ENCODE measurements around the gene CCDC102A. TPM values are rescaled to one million over a fixed set of nuclear protein-coding genes. Genes with fewer than 3 reads are reported as not detected.

The CCDC102A gene
- total and polyA plus RNA-seq, 9 of the 15 experiments (the other 6 are each of a cell fraction or from before 2014, with no cell fraction given): 0.03 to 4.9 (median 1.4) TPM

DNA sequence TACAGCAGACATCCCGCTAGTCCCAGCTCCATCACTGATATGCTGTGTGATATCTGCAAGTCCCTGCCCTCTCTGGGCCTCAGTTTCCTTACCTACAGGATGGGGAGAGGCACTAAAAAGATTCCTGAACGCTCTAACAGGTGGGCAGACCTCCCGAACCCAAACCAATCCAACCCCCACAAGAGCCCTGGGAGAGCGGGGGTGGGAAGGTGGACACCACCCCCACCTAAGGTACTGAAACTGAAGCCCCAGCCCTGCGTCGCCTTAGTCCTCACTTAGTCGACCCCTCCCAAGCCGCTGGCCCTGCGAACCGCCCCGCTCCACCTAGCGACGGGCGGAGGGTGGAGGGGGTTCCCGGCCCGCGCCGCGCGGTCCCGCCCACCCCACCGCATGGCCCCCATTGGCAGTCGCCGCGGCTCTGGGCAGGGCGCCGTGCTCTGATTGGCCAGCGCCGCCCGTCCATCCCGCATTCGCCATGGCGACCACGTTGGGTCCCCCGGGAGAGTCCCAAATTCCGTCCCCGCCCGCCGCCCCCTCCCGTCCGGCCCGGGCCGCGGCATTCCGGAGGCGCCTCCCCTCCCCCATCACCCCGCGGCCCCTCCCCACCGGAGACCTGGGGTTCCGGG lies 578 bp downstream of the CCDC102A start (continued):
- TF ChIP-seq, protein P1, sequence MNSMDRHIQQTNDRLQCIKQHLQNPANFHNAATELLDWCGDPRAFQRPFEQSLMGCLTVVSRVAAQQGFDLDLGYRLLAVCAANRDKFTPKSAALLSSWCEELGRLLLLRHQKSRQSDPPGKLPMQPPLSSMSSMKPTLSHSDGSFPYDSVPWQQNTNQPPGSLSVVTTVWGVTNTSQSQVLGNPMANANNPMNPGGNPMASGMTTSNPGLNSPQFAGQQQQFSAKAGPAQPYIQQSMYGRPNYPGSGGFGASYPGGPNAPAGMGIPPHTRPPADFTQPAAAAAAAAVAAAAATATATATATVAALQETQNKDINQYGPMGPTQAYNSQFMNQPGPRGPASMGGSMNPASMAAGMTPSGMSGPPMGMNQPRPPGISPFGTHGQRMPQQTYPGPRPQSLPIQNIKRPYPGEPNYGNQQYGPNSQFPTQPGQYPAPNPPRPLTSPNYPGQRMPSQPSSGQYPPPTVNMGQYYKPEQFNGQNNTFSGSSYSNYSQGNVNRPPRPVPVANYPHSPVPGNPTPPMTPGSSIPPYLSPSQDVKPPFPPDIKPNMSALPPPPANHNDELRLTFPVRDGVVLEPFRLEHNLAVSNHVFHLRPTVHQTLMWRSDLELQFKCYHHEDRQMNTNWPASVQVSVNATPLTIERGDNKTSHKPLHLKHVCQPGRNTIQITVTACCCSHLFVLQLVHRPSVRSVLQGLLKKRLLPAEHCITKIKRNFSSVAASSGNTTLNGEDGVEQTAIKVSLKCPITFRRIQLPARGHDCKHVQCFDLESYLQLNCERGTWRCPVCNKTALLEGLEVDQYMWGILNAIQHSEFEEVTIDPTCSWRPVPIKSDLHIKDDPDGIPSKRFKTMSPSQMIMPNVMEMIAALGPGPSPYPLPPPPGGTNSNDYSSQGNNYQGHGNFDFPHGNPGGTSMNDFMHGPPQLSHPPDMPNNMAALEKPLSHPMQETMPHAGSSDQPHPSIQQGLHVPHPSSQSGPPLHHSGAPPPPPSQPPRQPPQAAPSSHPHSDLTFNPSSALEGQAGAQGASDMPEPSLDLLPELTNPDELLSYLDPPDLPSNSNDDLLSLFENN (IDR thresholded peaks at IDR 0.05; ENCODE audit: low read depth in 2 of 2, low read length in 2 of 2): no peak

GRCh38 chr16:57534881-57535658 lies 1.3 kb downstream of the CCDC102A start:
- DNase-seq (ENCODE audit: extremely low read depth in 1 of 4, low spot score in 3 of 4): no peak
- BruUV-seq (replicated peaks): no TSS peak
- WGBS (ENCODE audit: insufficient coverage, low coverage, missing lambda C conversion rate): 59% methylated on average over 9 of the region's 13 CpGs
- TF ChIP-seq KDM5B (IDR thresholded peaks at IDR 0.05; ENCODE audit: insufficient replicate concordance, low read depth, low read length): peak; percentile 2
- no peak for TF ChIP-seq REST (IDR thresholded peaks at IDR 0.05; ENCODE audit: borderline replicate concordance)
- TF ChIP-seq REST (CRISPR knock-in tag; IDR thresholded peaks at IDR 0.05; ENCODE audit: low read depth): no peak

More at GRCh38 chr16:57534881-57535658, 1.3 kb downstream of the CCDC102A start:
- FAIRE-seq (no peak), ATAC-seq (no peak)
- Histone ChIP-seq H3K4me1 (replicated peaks in 1 of 2; ENCODE audit: control insufficient read depth in 2 of 2, insufficient read depth in 2 of 2, low read length in 2 of 2) (peaks cover 29 to 53% of the 10 kb centered on the region in 2 experiments), H3K4me3 (peak overlapping the region; percentile 78; the same call in 1 of the 2 replicates), H3K27me3 (ENCODE audit: control insufficient read depth in 2 of 2, insufficient read depth in 2 of 2, low read length in 2 of 2) (no peaks in the 10 kb centered on the region), H3K4me2 (ENCODE audit: insufficient read depth, low read length) (peak overlapping the region; percentile 86; the same call in 1 of the 2 replicates), H3K27ac (ENCODE audit: extremely low read depth, low read depth, low read length) (no peak overlapping the region; the same call in 2 of the 3 replicates), H3K79me2 (ENCODE audit: control insufficient read depth, insufficient read depth, low read length) (no peaks in the 10 kb centered on the region), H4K20me1 (replicated peaks; ENCODE audit: control insufficient read depth, insufficient read depth, low read length) (no peaks in the 10 kb centered on the region), H3K36me3 (ENCODE audit: control insufficient read depth, insufficient read depth, low read length) (no peaks in the 10 kb centered on the region), H3K9me1 (ENCODE audit: control insufficient read depth, insufficient read depth, low read length) (no peaks in the 10 kb centered on the region), H2AFZ (ENCODE audit: low read depth, low read length) (peak overlapping the region; percentile 94; the same call in 1 of the 2 replicates), H3K9me3 (replicated peaks; ENCODE audit: control insufficient read depth, insufficient read depth, low read depth, low read length) (no peaks in the 10 kb centered on the region), H3K9ac (ENCODE audit: insufficient read depth in 1 of 2, low read depth in 2 of 2, low read length in 2 of 2) (peak overlapping the region in 1 of 2 experiments; percentile 80; a peak in 2 of 4 replicates)
- ChIA-PET CTCF (ENCODE audit: low intra/inter-chr PET ratio) (no interaction called here), POLR2A (interaction anchor here (0.7 kb wide), 1 partner anchor 10 kb away, joined by 3 read pairs; no protein-coding TSS in a partner anchor)
- intact Hi-C loops (cut with micrococcal nuclease) (no loop called here), in situ Hi-C loops (cut with MboI) (no loop called here)

Data from K562 (cell line).